ENCODE results near the gene MRPL1. TPM values are rescaled to one million over a fixed set of nuclear protein-coding genes. Genes with fewer than 3 reads are reported as not detected.

MRPL1 gene
- total and polyA plus RNA-seq, 9 of the 15 experiments (the other 6 are each of a cell fraction or from before 2014, with no cell fraction given), result 38.4 to 75.7 (median 63.7) TPM

DNA sequence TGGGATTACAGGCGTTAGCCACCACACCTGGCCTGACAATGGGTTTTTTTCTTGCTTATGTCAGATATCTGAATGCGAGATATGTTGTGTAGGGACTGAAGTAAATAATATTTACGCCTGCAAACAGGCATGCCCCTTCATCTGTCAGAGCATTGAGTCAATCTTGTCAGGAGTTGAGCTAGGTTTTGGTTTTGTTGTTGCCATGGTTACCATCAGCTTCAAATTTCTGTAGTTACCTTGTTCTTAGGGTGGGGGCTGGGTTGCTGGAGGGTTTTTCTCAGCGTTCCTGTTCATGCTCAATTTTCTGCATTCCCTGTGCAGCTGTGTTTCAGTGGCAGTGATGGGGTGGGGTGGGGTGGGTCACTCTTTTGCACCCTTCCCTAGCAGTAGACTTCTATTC lies 14.5 kb downstream of the MRPL1 start:
- H3K36me3 ChIP-seq (ENCODE audit: control insufficient read depth, insufficient read depth, low read length), result peaks cover 40% of the 10 kb centered on the region; the same call in 2 of the 3 replicates
- peaks cover 0 to 10% of the 10 kb centered on the region in 2 experiments; a peak in 2 of 5 replicates for H3K4me1 ChIP-seq (replicated peaks in 1 of 2; ENCODE audit: control insufficient read depth in 2 of 2, insufficient read depth in 2 of 2, low read length in 2 of 2)
- H3K79me2 ChIP-seq (ENCODE audit: control insufficient read depth, insufficient read depth, low read length), result peaks cover 43% of the 10 kb centered on the region
- H3K27ac ChIP-seq (ENCODE audit: extremely low read depth, low read depth, low read length), result no peak overlapping the region
- TF ChIP-seq CBX3 (IDR thresholded peaks at IDR 0.05; ENCODE audit: borderline replicate concordance in 1 of 2, low read length in 2 of 2), result no peak
- TF ChIP-seq RFX1 (IDR thresholded peaks at IDR 0.05), result peak; percentile 89
- WGBS (ENCODE audit: insufficient coverage, low coverage, missing lambda C conversion rate), result 100% methylated on average over 4 of the region's 4 CpGs
- DNase-seq (ENCODE audit: extremely low read depth in 1 of 4, low spot score in 3 of 4) (peak in 1 of 4 experiments; percentile 14), FAIRE-seq (peak; percentile 44), ATAC-seq (no peak)
- POLR2A ChIA-PET, result interaction anchor here (1.4 kb wide), 1 partner anchor 15 kb away, joined by 4 read pairs; the partner anchor contains the start of gene MRPL1
- no peaks in the 10 kb centered on the region for H3K9me3 ChIP-seq (replicated peaks; ENCODE audit: control insufficient read depth, insufficient read depth, low read depth, low read length)
- intact Hi-C loops (cut with micrococcal nuclease) (no loop called here), in situ Hi-C loops (cut with MboI) (no loop called here)
- no peaks in the 10 kb centered on the region for H3K9me1 ChIP-seq (ENCODE audit: control insufficient read depth, insufficient read depth, low read length)
- H3K4me3 ChIP-seq, result no peak overlapping the region
- H4K20me1 ChIP-seq (replicated peaks; ENCODE audit: control insufficient read depth, insufficient read depth, low read length), result peaks cover 5% of the 10 kb centered on the region; the same call in 1 of the 2 replicates
- CTCF ChIA-PET (ENCODE audit: low intra/inter-chr PET ratio), result no interaction called here
- no TSS peak for BruUV-seq (replicated peaks)
- no peaks in the 10 kb centered on the region for H3K27me3 ChIP-seq (ENCODE audit: control insufficient read depth in 2 of 2, insufficient read depth in 2 of 2, low read length in 2 of 2)
- no peak overlapping the region for H2AFZ ChIP-seq (ENCODE audit: low read depth, low read length)
- H3K9ac ChIP-seq (ENCODE audit: insufficient read depth in 1 of 2, low read depth in 2 of 2, low read length in 2 of 2), result no peak overlapping the region
- no peak overlapping the region for H3K4me2 ChIP-seq (ENCODE audit: insufficient read depth, low read length)

DNA sequence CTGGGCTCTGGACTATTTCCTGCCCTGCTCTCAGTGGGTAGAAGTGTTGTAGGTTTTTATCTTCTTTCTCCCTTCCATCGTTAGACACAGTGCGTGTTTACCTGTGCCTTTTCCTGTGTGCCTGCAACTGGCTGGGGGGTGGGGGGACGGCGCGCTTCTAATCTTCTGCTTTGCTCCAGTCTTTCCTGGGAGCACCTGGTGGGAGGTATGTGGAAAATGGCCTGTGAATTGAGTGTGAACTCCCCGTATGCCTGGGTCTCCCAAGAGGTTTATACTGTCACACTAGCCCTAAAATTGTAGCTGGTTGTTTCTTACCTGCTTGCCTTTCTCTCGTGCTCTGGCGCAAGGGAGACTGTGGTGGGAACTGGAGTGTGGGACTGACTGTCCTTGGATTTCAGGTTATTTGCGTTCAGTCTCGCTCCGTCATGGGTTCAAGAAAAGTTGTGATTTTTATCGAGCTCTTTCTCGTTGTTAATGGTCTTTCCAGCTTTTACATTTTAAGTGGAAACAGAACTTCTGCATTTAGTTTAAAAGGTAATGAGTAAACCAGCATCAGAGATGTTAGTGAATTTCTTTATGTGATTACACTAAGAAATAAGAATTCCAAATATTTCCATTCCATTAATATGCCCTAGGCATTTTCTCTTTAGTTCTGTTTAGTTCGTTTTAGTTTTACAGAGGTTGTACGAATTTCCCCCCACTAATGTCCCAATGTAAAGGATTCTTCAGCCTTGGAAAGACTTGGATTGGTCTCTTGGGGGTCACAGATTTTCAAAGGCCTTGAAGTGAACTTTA lies 15.3 kb downstream of the MRPL1 start:
- Histone ChIP-seq H3K9me1 (ENCODE audit: control insufficient read depth, insufficient read depth, low read length) (no peaks in the 10 kb centered on the region), H2AFZ (ENCODE audit: low read depth, low read length) (no peak overlapping the region), H3K36me3 (ENCODE audit: control insufficient read depth, insufficient read depth, low read length) (peaks cover 41% of the 10 kb centered on the region; the same call in 2 of the 3 replicates), H3K27ac (ENCODE audit: extremely low read depth, low read depth, low read length) (no peak overlapping the region), H4K20me1 (replicated peaks; ENCODE audit: control insufficient read depth, insufficient read depth, low read length) (peaks cover 5% of the 10 kb centered on the region; the same call in 1 of the 2 replicates), H3K27me3 (ENCODE audit: control insufficient read depth in 2 of 2, insufficient read depth in 2 of 2, low read length in 2 of 2) (no peaks in the 10 kb centered on the region), H3K9me3 (replicated peaks; ENCODE audit: control insufficient read depth, insufficient read depth, low read depth, low read length) (no peaks in the 10 kb centered on the region), H3K4me3 (no peak overlapping the region), H3K79me2 (ENCODE audit: control insufficient read depth, insufficient read depth, low read length) (peaks cover 49% of the 10 kb centered on the region), H3K4me1 (replicated peaks in 1 of 2; ENCODE audit: control insufficient read depth in 2 of 2, insufficient read depth in 2 of 2, low read length in 2 of 2) (peaks cover 0 to 10% of the 10 kb centered on the region in 2 experiments; a peak in 2 of 5 replicates), H3K9ac (ENCODE audit: insufficient read depth in 1 of 2, low read depth in 2 of 2, low read length in 2 of 2) (no peak overlapping the region), H3K4me2 (ENCODE audit: insufficient read depth, low read length) (no peak overlapping the region)
- FAIRE-seq, result no peak
- BruUV-seq (replicated peaks), result no TSS peak
- DNase-seq (ENCODE audit: extremely low read depth in 1 of 4, low spot score in 3 of 4), result no peak
- intact Hi-C loops (cut with micrococcal nuclease) (no loop called here), in situ Hi-C loops (cut with MboI) (no loop called here)
- 92% methylated on average over 11 of the region's 15 CpGs for WGBS (ENCODE audit: insufficient coverage, low coverage, missing lambda C conversion rate)
- ATAC-seq, result no peak
- CTCF ChIA-PET (ENCODE audit: low intra/inter-chr PET ratio), result no interaction called here
- POLR2A ChIA-PET, result interaction anchor here (1.4 kb wide), 1 partner anchor 15 kb away, joined by 4 read pairs; the partner anchor contains the start of gene MRPL1
- TF ChIP-seq NCOR1 (IDR thresholded peaks at IDR 0.05) (no peak), GTF2A2 (tag; IDR thresholded peaks at IDR 0.05) (no peak), ZNF644 (tag; IDR thresholded peaks at IDR 0.05; ENCODE audit: low read depth) (no peak), DPF2 (IDR thresholded peaks at IDR 0.05) (no peak), CBX1 (IDR thresholded peaks at IDR 0.05; ENCODE audit: low read depth) (no peak), SIRT6 (IDR thresholded peaks at IDR 0.05; ENCODE audit: low read depth, low read length) (no peak)
- TF ChIP-seq, protein P1, sequence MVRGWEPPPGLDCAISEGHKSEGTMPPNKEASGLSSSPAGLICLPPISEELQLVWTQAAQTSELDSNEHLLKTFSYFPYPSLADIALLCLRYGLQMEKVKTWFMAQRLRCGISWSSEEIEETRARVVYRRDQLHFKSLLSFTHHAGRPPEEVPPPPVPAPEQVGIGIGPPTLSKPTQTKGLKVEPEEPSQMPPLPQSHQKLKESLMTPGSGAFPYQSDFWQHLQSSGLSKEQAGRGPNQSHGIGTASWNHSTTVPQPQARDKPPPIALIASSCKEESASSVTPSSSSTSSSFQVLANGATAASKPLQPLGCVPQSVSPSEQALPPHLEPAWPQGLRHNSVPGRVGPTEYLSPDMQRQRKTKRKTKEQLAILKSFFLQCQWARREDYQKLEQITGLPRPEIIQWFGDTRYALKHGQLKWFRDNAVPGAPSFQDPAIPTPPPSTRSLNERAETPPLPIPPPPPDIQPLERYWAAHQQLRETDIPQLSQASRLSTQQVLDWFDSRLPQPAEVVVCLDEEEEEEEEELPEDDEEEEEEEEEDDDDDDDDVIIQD (CRISPR knock-in tag; IDR thresholded peaks at IDR 0.05), result no peak
- TF ChIP-seq, protein P2, sequence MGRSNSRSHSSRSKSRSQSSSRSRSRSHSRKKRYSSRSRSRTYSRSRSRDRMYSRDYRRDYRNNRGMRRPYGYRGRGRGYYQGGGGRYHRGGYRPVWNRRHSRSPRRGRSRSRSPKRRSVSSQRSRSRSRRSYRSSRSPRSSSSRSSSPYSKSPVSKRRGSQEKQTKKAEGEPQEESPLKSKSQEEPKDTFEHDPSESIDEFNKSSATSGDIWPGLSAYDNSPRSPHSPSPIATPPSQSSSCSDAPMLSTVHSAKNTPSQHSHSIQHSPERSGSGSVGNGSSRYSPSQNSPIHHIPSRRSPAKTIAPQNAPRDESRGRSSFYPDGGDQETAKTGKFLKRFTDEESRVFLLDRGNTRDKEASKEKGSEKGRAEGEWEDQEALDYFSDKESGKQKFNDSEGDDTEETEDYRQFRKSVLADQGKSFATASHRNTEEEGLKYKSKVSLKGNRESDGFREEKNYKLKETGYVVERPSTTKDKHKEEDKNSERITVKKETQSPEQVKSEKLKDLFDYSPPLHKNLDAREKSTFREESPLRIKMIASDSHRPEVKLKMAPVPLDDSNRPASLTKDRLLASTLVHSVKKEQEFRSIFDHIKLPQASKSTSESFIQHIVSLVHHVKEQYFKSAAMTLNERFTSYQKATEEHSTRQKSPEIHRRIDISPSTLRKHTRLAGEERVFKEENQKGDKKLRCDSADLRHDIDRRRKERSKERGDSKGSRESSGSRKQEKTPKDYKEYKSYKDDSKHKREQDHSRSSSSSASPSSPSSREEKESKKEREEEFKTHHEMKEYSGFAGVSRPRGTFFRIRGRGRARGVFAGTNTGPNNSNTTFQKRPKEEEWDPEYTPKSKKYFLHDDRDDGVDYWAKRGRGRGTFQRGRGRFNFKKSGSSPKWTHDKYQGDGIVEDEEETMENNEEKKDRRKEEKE (IDR thresholded peaks at IDR 0.05; ENCODE audit: borderline replicate concordance in 1 of 2, control insufficient read depth in 1 of 2, low read depth in 2 of 2, low read length in 1 of 2), result no peak

Data from K562 (cell line).